ENCODE measurements around the gene FADD.

- TF ChIP-seq CTCF (IDR thresholded peaks at IDR 0.05) (no peak), EZH2 (IDR thresholded peaks at IDR 0.05) (no peak), EZH2phosphoT487 (IDR thresholded peaks at IDR 0.05) (no peak)
Observed at GRCh38 chr11:70187771-70188170, 15.3 kb upstream of the FADD start.
